Muscle of leg (tissue), 16 donors: ENCODE data around the gene IFT43. TPM values are rescaled to one million over a fixed set of nuclear protein-coding genes. Genes with fewer than 3 reads are reported as not detected.
A peak's percentile ranks its signal among the peaks of the same experiment; 100 is the strongest.

Experiments used
- DNase-seq: peaks from one replicate; pipeline ENCODE4 v3.0.0; 2013
- H3K27ac ChIP-seq: one replicate; pipeline ENCODE4 v1.5.1; 2013; ENCODE audit warnings: mild to moderate bottlenecking, low read length, control low read depth
- H3K27me3 ChIP-seq: one replicate; pipeline ENCODE4 v1.6.1; 2013; ENCODE audit warnings: low read length; ENCODE audit not compliant: control insufficient read depth, insufficient read depth
- H3K36me3 ChIP-seq: one replicate; pipeline ENCODE4 v1.6.1; 2013; ENCODE audit warnings: low read length; ENCODE audit not compliant: control insufficient read depth, insufficient read depth
- H3K4me1 ChIP-seq: one replicate; pipeline ENCODE4 v1.6.1; 2013; ENCODE audit warnings: low read length; ENCODE audit not compliant: control insufficient read depth, insufficient read depth
- H3K4me3 ChIP-seq: one replicate; pipeline ENCODE4 v1.5.1; 2013; ENCODE audit warnings: low read length, control low read depth
- H3K9me3 ChIP-seq: replicated peaks from 2 replicates; pipeline ENCODE4 v1.6.1; 2013; ENCODE audit warnings: low read depth, low read length; ENCODE audit not compliant: control insufficient read depth
- WGBS: methylation state at CpG from one replicate; pipeline ENCODE4 v1.1.5; 2013; ENCODE audit warnings: missing lambda C conversion rate; ENCODE audit not compliant: insufficient coverage; 5-methylcytosine and 5-hydroxymethylcytosine counted together
- long read RNA-seq, 11 donors: transcript quantifications; one replicate each; lab custom pipeline, GENCODE V29; 2026
- polyA plus RNA-seq, 8 donors: library from polyadenylated mRNA; unstranded; fragments of 120-200 nt; gene quantifications; one replicate each; pipeline versions ENCODE4 v1.2.1 to v1.2.3, GENCODE V29; 2013; ENCODE audit warnings: inconsistent platforms in 1 of 8, low replicate concordance in 1 of 8; ENCODE audit not compliant: insufficient read length in 8 of 8, insufficient read depth in 1 of 8
- total RNA-seq: library from RNA; stranded (reverse); fragments of 120-200 nt; gene quantifications from one replicate; pipeline ENCODE4 v1.2.4, GENCODE V29; 2013

The IFT43 gene
- total RNA-seq = 32.3 TPM
- 10 to 100 TPM; 22.6 to 30.0 (median 27.3) TPM for polyA plus RNA-seq
- long read RNA-seq, donor 1, transcript IFT43-202 (9 exons, 833 nt) = major isoform, 7 of 7 reads
- long read RNA-seq, donor 1, partial matches to known transcripts = 0 of 7 reads
- long read RNA-seq, donor 1, other reads (novel, unspliced or antisense) = 0 of 7 reads
- long read RNA-seq, donor 2, partial matches to known transcripts = 0 of 1 reads
- long read RNA-seq, donor 2, other reads (novel, unspliced or antisense) = 0 of 1 reads
- long read RNA-seq, donor 3, transcript IFT43-202 (9 exons, 833 nt) = major isoform, 11 of 19 reads
- long read RNA-seq, donor 3, partial matches to known transcripts = 7 of 19 reads
- long read RNA-seq, donor 3, other reads (novel, unspliced or antisense) = 0 of 19 reads
- long read RNA-seq, donor 4, transcript IFT43-202 (9 exons, 833 nt) = major isoform, 11 of 11 reads
- long read RNA-seq, donor 4, partial matches to known transcripts = 0 of 11 reads
- long read RNA-seq, donor 4, other reads (novel, unspliced or antisense) = 0 of 11 reads
- long read RNA-seq, donor 5, transcript IFT43-202 (9 exons, 833 nt) = major isoform, 18 of 74 reads
- long read RNA-seq, donor 5, partial matches to known transcripts = 21 of 74 reads
- long read RNA-seq, donor 5, other reads (novel, unspliced or antisense) = 35 of 74 reads
- long read RNA-seq, donor 6, transcript IFT43-202 (9 exons, 833 nt) = major isoform, 21 of 59 reads
- long read RNA-seq, donor 6, partial matches to known transcripts = 21 of 59 reads
- long read RNA-seq, donor 6, other reads (novel, unspliced or antisense) = 17 of 59 reads
- long read RNA-seq, donor 7, transcript IFT43-202 (9 exons, 833 nt) = major isoform, 6 of 12 reads
- long read RNA-seq, donor 7, partial matches to known transcripts = 6 of 12 reads
- long read RNA-seq, donor 7, other reads (novel, unspliced or antisense) = 0 of 12 reads
- long read RNA-seq, donor 8, transcript IFT43-202 (9 exons, 833 nt) = major isoform, 13 of 13 reads
- long read RNA-seq, donor 8, partial matches to known transcripts = 0 of 13 reads
- long read RNA-seq, donor 8, other reads (novel, unspliced or antisense) = 0 of 13 reads
- long read RNA-seq, donor 9, transcript IFT43-202 (9 exons, 833 nt) = major isoform, 6 of 17 reads
- long read RNA-seq, donor 9, partial matches to known transcripts = 10 of 17 reads
- long read RNA-seq, donor 9, other reads (novel, unspliced or antisense) = 0 of 17 reads
- long read RNA-seq, donor 10, transcript IFT43-202 (9 exons, 833 nt) = major isoform, 17 of 23 reads
- long read RNA-seq, donor 10, partial matches to known transcripts = 5 of 23 reads
- long read RNA-seq, donor 10, other reads (novel, unspliced or antisense) = 0 of 23 reads
- long read RNA-seq, donor 11, transcript IFT43-202 (9 exons, 833 nt) = major isoform, 11 of 35 reads
- long read RNA-seq, donor 11, partial matches to known transcripts = 12 of 35 reads
- long read RNA-seq, donor 11, other reads (novel, unspliced or antisense) = 11 of 35 reads

GRCh38 chr14:75985618-75986438 lies at the start of gene IFT43:
TSS of gene IFT43 (plus strand) at chr14:75985763. CDS start at chr14:75985787, 24 bp downstream.
- Histone ChIP-seq H3K4me3 (peak within 1 kb of the TSS; percentile 92), H3K9me3 (no peaks in the 10 kb centered on the region), H3K4me1 (peaks cover 30% of the 10 kb centered on the region), H3K36me3 (peaks cover 19% of the 10 kb centered on the region), H3K27me3 (no peaks in the 10 kb centered on the region), H3K27ac (peak within 1 kb of the TSS; percentile 95)
- peak; percentile 97 for DNase-seq
- WGBS = 0% methylated on average over 45 of the region's 52 CpGs

GRCh38 chr14:75939200-75939599 lies 46.4 kb upstream of the IFT43 start:
- Histone ChIP-seq H3K27ac (no peak overlapping the region), H3K9me3 (no peaks in the 10 kb centered on the region), H3K4me1 (peaks cover 2% of the 10 kb centered on the region), H3K27me3 (no peaks in the 10 kb centered on the region), H3K36me3 (no peaks in the 10 kb centered on the region), H3K4me3 (no peak overlapping the region)
- no peak for DNase-seq
- no CpG with 5 or more reads among the region's 1 CpG for WGBS

- WGBS = 38% methylated on average over 1 of the region's 4 CpGs
- Histone ChIP-seq H3K4me3 (no peak overlapping the region), H3K27me3 (no peaks in the 10 kb centered on the region), H3K36me3 (no peaks in the 10 kb centered on the region), H3K4me1 (no peaks in the 10 kb centered on the region), H3K9me3 (no peaks in the 10 kb centered on the region), H3K27ac (no peak overlapping the region)
- DNase-seq = peak; percentile 79
Observed at GRCh38 chr14:75941030-75941429, 44.5 kb upstream of the IFT43 start.

- no peak for DNase-seq
- WGBS = no CpG with 5 or more reads among the region's 4 CpGs
- Histone ChIP-seq H3K4me3 (no peak overlapping the region), H3K4me1 (no peaks in the 10 kb centered on the region), H3K27me3 (no peaks in the 10 kb centered on the region), H3K9me3 (no peaks in the 10 kb centered on the region), H3K27ac (no peak overlapping the region), H3K36me3 (no peaks in the 10 kb centered on the region)
Observed at GRCh38 chr14:75944607-75945241, 40.8 kb upstream of the IFT43 start.

GRCh38 chr14:75946785-75947184 lies 38.8 kb upstream of the IFT43 start:
- H3K9me3 ChIP-seq = no peaks in the 10 kb centered on the region
- H3K36me3 ChIP-seq = no peaks in the 10 kb centered on the region
- no peak for DNase-seq
- H3K27me3 ChIP-seq = no peaks in the 10 kb centered on the region
- 82% methylated on average over 5 of the region's 5 CpGs for WGBS
- H3K4me1 ChIP-seq = no peaks in the 10 kb centered on the region
- no peak overlapping the region for H3K27ac ChIP-seq
- H3K4me3 ChIP-seq = no peak overlapping the region

- Histone ChIP-seq H3K4me3 (no peak overlapping the region), H3K9me3 (no peaks in the 10 kb centered on the region), H3K27me3 (no peaks in the 10 kb centered on the region), H3K4me1 (no peaks in the 10 kb centered on the region), H3K27ac (no peak overlapping the region), H3K36me3 (peaks cover 9% of the 10 kb centered on the region)
- WGBS = no CpG with 5 or more reads among the region's 3 CpGs
- no peak for DNase-seq
Observed at GRCh38 chr14:75952489-75952888, 33.1 kb upstream of the IFT43 start.

- H3K4me1 ChIP-seq = peaks cover 2% of the 10 kb centered on the region
- no peaks in the 10 kb centered on the region for H3K9me3 ChIP-seq
- no peak overlapping the region for H3K27ac ChIP-seq
- WGBS = 98% methylated on average over 7 of the region's 9 CpGs
- H3K4me3 ChIP-seq = no peak overlapping the region
- no peak for DNase-seq
- no peaks in the 10 kb centered on the region for H3K27me3 ChIP-seq
- H3K36me3 ChIP-seq = peaks cover 51% of the 10 kb centered on the region
Observed at GRCh38 chr14:75959031-75959430, 26.5 kb upstream of the IFT43 start.

- H3K27me3 ChIP-seq = no peaks in the 10 kb centered on the region
- peaks cover 57% of the 10 kb centered on the region for H3K36me3 ChIP-seq
- DNase-seq = no peak
- no peaks in the 10 kb centered on the region for H3K9me3 ChIP-seq
- H3K4me3 ChIP-seq = no peak overlapping the region
- peak overlapping the region; percentile 54 for H3K27ac ChIP-seq
- peaks cover 2% of the 10 kb centered on the region for H3K4me1 ChIP-seq
- WGBS = 33% methylated on average over 3 of the region's 6 CpGs
Observed at GRCh38 chr14:75960231-75960630, 25.3 kb upstream of the IFT43 start.
